Gastroesophageal sphincter (tissue), 3 donors: Measurements from ENCODE around the gene MRPL58.
A peak's percentile ranks its signal among the peaks of the same experiment; 100 is the strongest.

Experiments used
- CTCF ChIP-seq, 4 experiments: fragments of 200-600 bp in 2 of 4; fragments of 450-650 bp in 2 of 4; sonication (generic) in 1 of 4; IDR thresholded peaks; one replicate each; pipeline ENCODE4 v1.5.1; 2017 to 2019; ENCODE audit warnings: antibody characterized with exemption in 4 of 4, mild to moderate bottlenecking in 2 of 4, moderate library complexity in 2 of 4
- POLR2AphosphoS5 ChIP-seq: sonication (generic); formaldehyde crosslinking; IDR thresholded peaks from one replicate; pipeline ENCODE4 v1.6.1; 2017; ENCODE audit warnings: antibody characterized with exemption

DNA sequence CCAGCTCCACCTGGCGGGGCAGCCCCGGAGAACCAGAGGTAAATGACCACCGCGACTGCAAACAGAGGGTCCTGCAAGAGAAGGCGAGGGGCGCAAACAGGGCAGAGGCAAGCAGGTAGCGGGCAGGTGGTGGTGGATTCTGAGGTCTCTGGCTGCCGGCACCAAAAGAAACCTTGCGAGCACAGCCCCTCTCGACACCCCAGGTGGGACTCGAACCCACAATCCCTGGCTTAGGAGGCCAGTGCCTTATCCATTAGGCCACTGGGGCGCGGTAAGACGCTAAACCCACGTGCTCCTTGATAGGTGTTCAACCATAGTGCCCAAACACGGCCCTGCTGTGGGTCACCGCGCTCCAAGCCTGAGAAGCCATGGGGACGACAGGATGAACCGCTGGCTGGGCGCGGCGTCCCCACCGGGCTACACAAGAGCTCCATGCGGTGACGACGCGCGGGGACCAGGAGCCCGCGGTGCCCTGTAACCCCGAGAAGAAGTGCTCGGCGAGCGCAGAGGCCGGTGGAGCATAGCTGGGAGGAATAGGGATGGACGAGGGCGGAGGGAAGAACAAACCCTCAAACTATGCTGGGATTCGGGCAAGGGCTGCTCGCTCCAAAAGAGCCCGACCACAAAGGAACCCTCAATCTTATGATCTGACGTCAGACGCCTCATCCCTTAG is 21.9 kb downstream of the MRPL58 start:
- TF ChIP-seq CTCF (IDR thresholded peaks at IDR 0.05), result peak in 1 of 4 experiments; percentile 19
- TF ChIP-seq POLR2AphosphoS5, result peak; percentile 16
